IPS DF 4.7 (cell line): ENCODE data around the gene TSPAN18.

Experiments used
- DNase-seq: peaks from one replicate; pipeline ENCODE4 v3.0.0-alpha.2; 2013; ENCODE audit warnings: low spot score; ENCODE audit errors: extremely low read depth

Gene TSPAN18

GRCh38 chr11:44978274-44978960 lies 251.7 kb downstream of the TSPAN18 start:
- no peak for DNase-seq

DNA sequence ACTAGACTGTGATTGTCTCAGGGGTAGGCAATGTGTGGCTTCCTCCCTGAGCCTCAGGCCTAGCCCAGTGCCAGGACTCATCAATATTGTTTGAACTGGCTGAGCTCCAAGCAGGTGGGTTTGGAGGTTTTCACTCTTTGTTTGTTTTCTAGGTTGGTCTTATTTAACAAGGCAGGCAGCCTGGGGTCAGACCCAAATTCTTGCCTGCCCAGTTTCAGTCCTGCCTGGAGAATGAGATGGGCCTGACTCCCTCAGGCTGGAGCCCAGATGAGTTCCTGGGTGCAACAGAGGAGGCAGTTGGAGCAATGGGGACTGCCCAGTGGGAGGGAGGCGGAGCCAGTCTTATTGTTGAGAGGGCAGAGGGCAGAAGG lies 252.2 kb downstream of the TSPAN18 start:
- no peak for DNase-seq

DNA sequence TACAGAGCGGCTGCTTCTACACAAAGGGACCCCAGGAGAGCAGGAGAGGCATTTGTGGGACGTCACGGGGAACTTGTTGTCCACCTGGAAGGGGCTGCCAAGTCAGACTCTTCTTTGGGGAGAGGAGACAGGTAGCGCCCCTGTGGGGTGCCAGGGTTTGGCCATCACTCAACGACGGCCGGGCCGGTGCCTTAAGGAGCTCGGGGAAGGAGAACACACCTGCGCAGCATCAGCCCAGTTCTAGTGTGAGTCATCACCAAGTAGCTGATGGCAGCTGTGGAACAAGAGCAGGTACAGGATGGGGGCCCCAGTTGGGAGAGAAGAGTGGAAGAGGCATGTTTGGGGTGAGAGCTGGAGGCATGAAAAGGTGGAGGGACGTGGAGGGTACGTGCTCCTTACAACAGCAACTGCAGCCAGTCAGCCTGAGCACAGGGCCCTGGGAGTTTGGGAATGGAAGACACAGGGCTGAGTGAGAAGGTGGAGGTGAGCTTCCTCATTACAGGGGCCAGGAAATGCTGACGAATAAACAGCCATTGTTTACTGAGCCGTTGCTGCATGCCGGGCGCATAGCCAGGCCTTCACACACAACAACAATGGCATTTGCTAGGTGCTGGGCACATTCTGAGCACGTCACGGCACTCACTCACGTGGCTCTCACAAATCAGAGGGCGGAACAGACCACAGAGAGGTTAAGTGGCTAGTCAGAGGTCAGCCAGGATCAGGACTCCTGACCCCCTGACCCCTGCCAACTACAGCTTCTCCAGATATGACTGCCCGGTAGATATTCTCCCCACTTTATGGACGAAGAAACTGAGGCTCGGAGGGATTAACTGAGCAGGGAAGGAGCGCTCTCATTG lies 253.0 kb downstream of the TSPAN18 start:
- DNase-seq, result no peak

- DNase-seq, result no peak
These were observed 254.0 kb downstream of the TSPAN18 start for GRCh38 chr11:44980533-44981427.
